Esophagus squamous epithelium (tissue), 4 donors: ENCODE results near the gene RARA.

ENCODE experiments used
- CTCF ChIP-seq, 6 experiments: fragments of 450-650 bp in 4 of 6; fragments of 200-600 bp in 2 of 6; sonication (generic) in 2 of 6; IDR thresholded peaks; one replicate each; pipeline ENCODE4 v1.5.1; 2016 to 2019; ENCODE audit warnings: antibody characterized with exemption in 6 of 6, mild to moderate bottlenecking in 4 of 6, moderate library complexity in 4 of 6
- POLR2A ChIP-seq, 4 donors: fragments of 450-650 bp; IDR thresholded peaks; one replicate each; pipeline ENCODE4 v1.6.1; 2017; ENCODE audit warnings: antibody characterized with exemption in 4 of 4, mild to moderate bottlenecking in 4 of 4, moderate library complexity in 3 of 4

- TF ChIP-seq CTCF (IDR thresholded peaks at IDR 0.05) (no peak), POLR2A (IDR thresholded peaks at IDR 0.05) (no peak)
These were observed 40.8 kb upstream of the RARA start for GRCh38 chr17:40268141-40268712.
